HG03354 (cell line): ENCODE data around the gene NTNG1.

Experiments used
- ATAC-seq: cut with Tn5 transposase; IDR thresholded peaks from one replicate; pipeline ENCODE4 v1.9.1; 2021; ENCODE audit warnings: mild to moderate bottlenecking; ENCODE audit not compliant: unreplicated experiment, poor library complexity, severe bottlenecking

The NTNG1 gene

GRCh38 chr1:107434361-107434693 lies 293.5 kb downstream of the NTNG1 start:
- peak; percentile 51 for ATAC-seq

- ATAC-seq = no peak
These were observed 295.9 kb downstream of the NTNG1 start for GRCh38 chr1:107436552-107437241.

- ATAC-seq = no peak
These were observed 298.7 kb downstream of the NTNG1 start for GRCh38 chr1:107439567-107439966.

- no peak for ATAC-seq
These were observed 301.7 kb downstream of the NTNG1 start for GRCh38 chr1:107442551-107442950.

GRCh38 chr1:107443027-107443426 lies 302.2 kb downstream of the NTNG1 start:
- no peak for ATAC-seq

- ATAC-seq = no peak
These were observed 303.0 kb downstream of the NTNG1 start for GRCh38 chr1:107443860-107444259.

- ATAC-seq = no peak
These were observed 303.5 kb downstream of the NTNG1 start for GRCh38 chr1:107444302-107444701.

GRCh38 chr1:107449326-107449725 lies 308.5 kb downstream of the NTNG1 start:
- ATAC-seq = no peak

GRCh38 chr1:107450899-107451664 lies 310.2 kb downstream of the NTNG1 start:
- peak; percentile 81 for ATAC-seq

- ATAC-seq = peak; percentile 52
These were observed 310.9 kb downstream of the NTNG1 start for GRCh38 chr1:107451715-107452114.

- no peak for ATAC-seq
These were observed 314.0 kb downstream of the NTNG1 start for GRCh38 chr1:107454791-107455190.

GRCh38 chr1:107457989-107458388 lies 317.1 kb downstream of the NTNG1 start:
- no peak for ATAC-seq

GRCh38 chr1:107459204-107459904 lies 318.5 kb downstream of the NTNG1 start:
- ATAC-seq = peak; percentile 61

- peak; percentile 87 for ATAC-seq
These were observed 319.2 kb downstream of the NTNG1 start for GRCh38 chr1:107460035-107460434.

GRCh38 chr1:107464827-107465226 lies 324.0 kb downstream of the NTNG1 start:
- no peak for ATAC-seq

- no peak for ATAC-seq
These were observed 326.4 kb downstream of the NTNG1 start for GRCh38 chr1:107467286-107467685.

GRCh38 chr1:107467811-107468210 lies 327.0 kb downstream of the NTNG1 start:
- no peak for ATAC-seq

- no peak for ATAC-seq
These were observed 332.2 kb downstream of the NTNG1 start for GRCh38 chr1:107473065-107473464.

- ATAC-seq = peak; percentile 62
These were observed 334.2 kb downstream of the NTNG1 start for GRCh38 chr1:107474877-107475612.

GRCh38 chr1:107477233-107477632 lies 336.4 kb downstream of the NTNG1 start:
- no peak for ATAC-seq
